Activated T-cell treated with anti-CD3 and anti-CD28 coated beads, Interleukin-2, amount 50 U/mL, for 48 hours (primary cell): ENCODE data around the gene TAB3.
A peak's percentile ranks its signal among the peaks of the same experiment; 100 is the strongest.

Source experiments
- DNase-seq, 2 experiments: peaks; one replicate each; pipeline ENCODE4 v3.0.0-alpha.2; 2020

The TAB3 gene

DNA sequence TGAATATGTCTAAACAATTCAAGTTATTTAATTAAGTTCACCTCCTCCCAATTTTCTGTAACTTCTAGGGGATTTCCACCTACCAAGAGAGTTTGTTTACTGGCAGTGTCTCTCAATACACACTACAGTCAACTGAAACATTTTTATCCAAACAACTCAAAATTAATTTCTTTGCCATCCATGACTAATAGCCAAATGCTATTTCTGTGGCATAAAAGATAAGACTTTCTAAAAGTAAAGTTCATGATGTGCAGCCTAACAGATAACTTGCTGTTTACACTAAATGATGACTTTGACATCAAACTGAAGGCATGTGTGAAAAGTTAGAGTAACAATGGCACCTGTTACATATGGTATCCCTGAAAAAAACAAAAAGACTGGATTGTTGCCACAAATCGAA lies 7.3 kb downstream of the TAB3 start:
- DNase-seq: no peak

DNA sequence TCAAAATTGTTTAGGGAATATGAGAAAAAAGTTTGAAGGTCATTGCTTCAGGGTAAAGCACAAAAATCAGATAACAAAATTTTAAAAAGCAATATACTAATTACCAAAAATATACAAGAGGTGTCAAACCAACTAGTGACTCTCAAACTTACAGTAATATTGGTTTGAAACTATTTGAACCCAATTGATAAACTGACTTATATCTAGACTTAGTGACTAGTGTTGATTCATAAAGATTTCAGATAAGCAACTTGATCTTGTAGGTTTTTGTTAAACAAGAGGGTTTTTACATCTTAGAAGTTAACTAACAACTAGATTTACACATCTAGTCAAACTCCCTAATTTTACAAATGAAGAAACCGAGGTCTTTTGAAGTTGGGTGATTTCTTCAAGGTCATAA lies 7.7 kb downstream of the TAB3 start:
- DNase-seq: no peak

DNA sequence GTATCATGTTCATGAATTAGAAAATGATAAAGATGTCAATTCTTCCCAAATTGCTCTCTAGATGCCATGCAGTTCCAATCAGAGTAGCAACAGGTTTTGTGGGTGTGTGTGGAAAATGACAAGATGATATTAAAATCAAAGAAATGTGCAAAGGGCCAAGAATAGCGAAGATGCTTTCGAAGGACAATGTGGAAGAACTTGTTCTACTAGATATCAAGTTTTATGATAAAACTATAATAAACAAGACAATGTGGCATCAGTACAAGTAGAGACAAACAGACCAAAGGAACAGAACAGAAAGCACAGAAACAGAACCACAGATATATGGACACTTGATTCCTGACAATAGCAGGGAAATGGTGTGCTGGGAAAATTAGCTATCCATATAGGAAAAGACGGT lies 9.0 kb downstream of the TAB3 start:
- DNase-seq: no peak

DNA sequence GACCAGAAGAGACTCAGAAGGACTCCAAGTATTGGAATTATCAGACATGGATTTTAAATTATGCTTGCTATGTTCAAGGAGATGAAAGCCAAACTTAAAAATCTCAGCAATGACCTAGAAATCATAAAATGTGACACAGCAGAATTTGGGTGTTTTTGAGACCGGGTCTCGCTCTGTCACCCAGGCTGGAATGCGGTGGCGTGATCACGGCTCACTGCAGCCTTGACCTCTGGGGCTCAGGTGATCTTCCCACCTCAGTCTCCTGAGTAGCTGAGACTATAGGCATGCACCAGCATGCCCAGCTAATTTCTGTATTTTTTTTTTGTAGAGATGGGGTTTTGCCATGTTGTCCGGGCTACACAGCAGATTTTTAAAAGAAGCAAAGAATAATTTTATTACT lies 12.7 kb downstream of the TAB3 start:
- DNase-seq: no peak

DNA sequence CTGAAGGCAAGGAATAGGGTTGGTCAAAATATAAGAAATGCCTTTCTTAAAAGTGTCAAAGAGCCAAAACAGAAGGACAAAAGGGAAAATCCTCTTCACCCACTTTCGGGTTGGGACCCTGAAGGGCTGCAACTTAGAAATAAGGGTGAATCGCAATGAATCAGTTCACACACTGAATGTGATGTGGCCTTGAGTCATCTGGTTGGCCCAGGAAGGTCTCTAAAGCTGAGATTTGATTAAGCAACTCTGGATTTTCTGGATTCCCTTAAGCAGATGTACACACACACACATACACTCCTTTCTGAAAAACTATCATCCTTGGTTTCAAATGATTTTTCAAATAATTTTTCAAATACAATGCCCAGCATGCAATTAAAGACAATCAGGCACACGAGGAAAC lies 13.1 kb downstream of the TAB3 start:
- DNase-seq: peak in 1 of 2 experiments; percentile 23

DNA sequence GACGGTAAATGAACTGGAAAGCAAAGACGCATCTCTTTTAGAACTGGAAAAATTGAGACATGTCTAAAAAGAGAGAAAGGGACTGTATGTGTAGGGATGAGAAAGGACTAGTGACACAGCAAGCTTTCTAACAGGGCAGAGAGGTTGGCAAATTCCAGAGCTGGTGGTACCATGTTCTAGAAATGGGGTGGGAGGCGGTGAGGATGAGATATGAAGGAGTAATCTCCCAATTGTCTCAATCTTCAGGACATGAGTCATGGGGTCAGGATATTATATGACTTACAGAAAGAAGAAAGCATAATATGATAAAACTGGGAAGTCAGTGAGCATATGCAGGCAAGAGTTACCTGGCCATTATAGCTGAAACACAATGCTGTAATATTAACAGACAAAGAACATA lies 14.2 kb downstream of the TAB3 start:
- DNase-seq: no peak

DNA sequence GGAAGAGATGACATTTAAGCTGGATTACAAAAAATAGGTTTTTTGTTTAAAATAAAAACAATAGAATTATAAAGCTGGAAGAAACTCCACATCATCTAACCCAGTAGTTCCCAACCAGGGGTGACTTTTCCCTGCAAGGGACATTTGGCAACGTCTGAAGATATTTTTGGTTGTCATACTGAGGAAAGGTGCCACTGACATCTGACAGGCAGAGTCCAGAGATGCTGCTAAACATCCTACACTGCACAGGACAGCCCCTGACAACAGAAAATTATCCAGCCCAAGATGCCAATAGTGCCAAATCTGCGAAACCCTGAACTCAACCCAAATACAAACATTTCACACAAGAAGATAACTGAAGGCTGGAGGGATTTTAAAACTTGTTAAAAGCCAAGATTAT lies 18.5 kb downstream of the TAB3 start:
- DNase-seq: no peak

DNA sequence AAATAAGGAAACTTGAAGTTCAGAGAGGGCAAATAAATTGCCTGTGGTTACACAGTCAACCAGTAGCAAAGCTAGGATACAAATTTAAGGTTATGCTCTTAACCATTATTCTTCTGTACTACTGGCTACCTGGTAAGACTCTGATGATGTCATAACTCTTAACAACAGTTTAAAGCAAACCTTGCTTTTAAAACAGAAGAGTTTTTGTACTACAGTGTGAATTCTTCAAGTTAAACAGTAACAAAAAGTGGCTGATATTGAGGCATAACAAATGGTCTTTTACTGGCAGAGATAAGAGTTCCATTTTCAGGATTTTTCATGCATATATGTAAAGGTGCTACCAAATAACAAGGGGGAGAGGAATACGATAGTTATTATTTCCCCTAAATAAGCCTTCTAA lies 23.4 kb downstream of the TAB3 start:
- no peak for DNase-seq

DNA sequence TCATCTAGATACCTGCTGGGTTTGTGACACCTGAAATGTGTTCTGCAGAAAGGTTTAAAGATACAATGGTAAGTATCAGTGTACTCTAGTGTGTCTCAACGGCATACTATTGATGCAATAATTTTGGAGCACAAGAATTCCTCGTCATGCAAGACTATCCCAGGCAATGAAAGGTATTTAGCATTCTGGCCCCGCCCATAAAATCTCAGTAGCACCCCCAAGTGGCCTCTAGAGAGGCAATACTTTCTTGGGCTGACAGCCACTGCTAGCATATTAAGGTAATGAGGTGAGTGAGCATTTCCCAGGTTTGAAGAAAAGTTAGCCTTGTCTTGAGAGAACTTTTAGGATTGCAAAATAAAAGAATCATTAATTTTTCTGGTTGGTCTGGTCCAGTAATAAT lies 24.0 kb downstream of the TAB3 start:
- DNase-seq: peak in 1 of 2 experiments; percentile 22

DNA sequence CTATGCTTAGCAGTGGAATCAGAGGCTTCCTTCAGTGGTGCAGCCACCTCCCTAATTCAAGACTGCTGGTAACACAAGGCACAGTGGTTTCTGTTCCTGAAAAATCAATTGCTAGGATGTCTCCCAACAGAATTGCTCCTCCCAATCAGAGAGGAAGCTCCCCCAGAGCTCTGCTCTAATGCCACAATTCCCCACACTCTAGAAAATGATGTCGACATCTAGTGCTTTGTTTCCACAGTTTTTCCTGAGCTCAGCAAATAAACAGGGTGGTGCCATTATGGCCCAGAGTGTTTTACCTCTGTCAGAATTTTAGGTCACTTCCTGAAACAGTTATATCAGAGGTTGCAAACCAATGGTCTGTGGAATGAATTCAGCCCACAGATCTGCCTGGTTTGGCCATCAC lies 24.7 kb downstream of the TAB3 start:
- no peak for DNase-seq

DNA sequence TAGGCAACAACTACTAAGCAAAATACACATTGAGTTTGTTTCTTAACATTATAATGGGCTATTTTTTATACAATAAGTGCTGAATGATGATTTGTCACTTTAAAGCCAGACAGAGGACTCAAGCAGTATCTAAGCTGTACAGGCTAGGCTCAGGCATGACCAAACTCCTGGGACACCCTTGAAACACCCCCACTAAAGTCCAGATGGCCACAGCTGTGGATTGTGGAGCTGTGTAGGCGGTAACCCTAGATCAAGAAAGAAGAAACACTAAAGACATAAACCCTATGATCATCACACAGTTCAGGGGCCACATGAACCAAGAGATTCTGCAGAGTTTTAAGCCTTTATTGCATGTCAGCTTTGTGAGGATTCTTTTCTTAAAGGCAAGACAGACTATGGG lies 25.1 kb downstream of the TAB3 start:
- no peak for DNase-seq

DNA sequence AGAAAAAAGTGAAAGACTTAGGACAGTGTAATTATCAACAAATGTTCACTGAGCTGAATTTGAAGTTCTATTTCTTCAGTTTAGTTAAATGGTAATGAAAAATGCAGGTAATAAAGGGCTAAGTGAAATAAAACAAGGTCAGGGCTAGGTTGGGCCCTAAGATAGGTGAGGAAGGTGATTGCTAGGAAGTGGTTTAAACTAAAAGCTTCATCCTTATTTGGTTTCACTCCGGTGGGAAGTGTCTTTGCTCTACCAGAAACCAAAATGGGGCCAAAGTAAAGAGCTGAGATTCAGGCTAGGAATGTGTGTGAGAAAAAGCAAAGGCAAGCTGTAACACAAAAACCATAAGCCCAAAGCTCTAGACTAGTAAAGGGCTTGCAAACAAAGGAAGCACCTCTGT lies 31.0 kb downstream of the TAB3 start:
- DNase-seq: no peak

DNA sequence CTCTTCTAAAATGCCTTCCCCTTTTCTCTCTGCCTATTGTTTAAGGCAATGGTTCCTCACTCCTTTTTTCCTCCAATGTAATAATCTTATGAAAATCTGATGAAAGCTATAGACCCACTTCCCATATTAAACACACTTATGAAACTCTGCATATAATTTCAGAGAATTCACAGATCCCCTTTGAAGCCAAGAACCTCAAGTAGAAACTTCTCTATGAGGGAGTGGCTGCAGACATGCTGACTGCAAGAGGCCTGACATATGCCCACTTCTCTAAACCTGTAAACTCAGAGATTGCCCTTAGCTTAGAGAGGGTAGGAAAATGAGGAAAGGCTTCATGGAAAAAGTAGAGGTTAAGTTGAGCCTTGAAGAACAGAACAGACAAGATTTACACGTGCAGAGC lies 37.6 kb downstream of the TAB3 start:
- no peak for DNase-seq

DNA sequence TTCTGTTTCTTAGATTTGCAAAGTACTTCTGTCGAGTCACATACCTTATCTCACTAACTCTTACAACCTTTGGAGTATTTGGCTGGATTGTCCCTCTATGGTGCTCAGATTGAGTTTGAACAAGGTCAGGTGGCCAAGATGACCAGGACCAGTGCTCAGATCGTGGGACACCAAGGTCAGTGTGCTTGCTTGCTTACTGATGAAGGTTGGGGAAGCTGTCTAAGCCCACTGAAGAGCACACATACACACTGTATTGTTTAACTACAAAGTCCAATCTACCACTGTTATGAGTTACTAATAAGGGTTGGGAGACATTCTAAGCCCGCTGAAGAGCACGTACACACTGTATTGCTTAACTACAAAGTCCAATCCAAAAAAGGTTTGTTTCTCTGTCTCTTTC lies 53.7 kb downstream of the TAB3 start:
- no peak for DNase-seq

DNA sequence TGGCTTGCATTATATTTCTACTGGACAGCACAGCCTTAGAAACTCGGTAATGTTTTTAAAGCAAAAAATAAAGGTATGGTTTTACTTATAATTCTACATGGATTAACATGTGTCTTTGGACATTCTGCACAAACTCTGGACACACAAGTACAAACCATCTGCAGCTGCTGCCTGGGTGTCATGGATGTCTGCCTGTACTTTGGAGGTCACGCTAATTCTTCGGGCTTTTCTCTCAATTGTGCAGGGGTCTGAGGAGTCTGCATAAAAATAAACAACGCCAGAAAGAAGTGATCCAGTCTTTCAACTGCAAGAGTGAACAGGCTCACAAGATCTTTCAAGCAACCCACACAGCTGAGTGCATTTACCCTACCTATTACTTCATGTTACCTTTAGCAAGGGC lies 55.2 kb downstream of the TAB3 start:
- no peak for DNase-seq

DNA sequence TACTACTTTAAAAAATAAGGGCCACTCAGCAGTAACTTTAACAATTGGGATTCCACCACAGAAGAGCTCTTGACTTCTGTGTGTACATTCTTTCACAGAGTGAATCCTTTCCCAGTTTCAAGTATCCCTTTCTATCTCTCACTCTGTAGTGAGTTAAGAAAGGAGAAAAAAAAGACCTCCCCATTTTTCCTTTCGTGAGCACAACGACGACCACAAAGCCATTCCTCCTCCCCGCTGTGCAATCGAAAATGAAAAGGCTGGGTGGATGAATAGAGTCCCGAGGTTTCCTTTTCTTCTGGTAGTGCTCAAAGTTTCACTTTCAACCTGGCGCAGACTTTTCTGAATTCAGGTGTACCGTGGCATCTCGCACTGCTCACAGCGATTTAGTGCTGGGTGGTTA lies 58.0 kb downstream of the TAB3 start:
- peak; percentile 46 to 53 for DNase-seq

DNA sequence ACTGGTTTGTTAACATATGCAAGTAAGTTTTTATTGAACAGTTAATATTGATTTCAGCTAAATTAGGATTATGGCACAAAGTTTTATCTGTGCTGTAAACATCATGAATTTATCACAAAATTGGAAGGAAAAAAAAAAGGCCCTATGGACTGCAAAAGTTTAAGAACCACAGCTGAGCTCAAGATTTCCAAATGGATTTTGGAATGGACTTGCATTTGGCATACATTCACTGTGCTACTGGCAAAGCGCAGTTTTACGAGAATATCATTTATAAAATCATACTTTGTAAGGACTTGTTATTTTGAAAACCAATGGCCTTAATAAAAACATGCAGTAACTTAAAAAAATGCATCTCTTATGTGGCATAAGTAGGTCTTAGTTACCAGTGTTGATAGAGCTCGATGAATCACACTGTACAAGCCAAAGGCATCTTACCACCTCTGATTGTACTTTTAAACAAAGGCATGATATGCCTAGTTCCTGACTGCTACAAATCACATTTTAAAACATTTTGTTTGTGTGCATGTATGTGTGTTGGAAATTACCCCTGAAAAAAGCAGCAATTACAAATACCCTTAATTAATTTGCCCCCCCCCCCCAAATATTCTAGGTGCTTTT lies 58.6 kb downstream of the TAB3 start:
- no peak for DNase-seq

DNA sequence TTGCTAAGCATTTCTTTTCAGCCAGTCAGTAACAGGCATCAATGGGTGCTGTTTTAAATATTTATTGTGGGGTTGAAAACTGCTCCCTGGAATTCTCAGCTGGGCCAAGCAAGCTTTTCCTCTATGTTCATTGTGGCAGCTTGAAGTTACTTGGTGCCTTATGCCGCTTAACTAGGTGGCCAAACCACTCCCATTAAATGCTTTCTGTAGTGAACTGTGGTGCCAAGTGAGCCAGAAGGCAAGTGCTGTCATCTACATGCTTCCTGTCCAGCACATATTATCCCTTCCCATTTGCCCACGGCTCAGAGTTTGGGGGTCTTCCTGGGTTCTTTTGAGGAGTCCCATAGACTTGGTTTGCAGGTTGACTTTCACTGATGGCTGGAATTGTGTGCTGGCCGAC lies 64.8 kb downstream of the TAB3 start:
- DNase-seq: no peak

DNA sequence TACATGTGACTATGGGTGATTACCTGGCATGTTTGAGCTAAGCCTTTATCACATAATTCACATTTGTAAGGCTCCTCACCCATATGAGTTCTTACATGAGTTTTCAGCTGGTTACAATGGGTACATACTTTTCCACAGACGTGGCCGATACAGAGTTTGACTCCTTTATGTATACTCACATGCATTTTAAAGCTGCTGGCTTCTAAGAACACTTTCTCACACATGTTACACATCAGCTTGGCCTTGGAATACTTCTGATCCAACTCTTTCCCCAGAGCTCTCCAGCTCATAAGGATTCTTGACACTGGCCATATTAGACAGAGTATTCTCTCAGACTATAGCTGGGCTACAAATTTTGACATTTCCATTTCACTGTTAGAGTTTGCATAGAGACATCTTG lies 66.3 kb downstream of the TAB3 start:
- DNase-seq: no peak

DNA sequence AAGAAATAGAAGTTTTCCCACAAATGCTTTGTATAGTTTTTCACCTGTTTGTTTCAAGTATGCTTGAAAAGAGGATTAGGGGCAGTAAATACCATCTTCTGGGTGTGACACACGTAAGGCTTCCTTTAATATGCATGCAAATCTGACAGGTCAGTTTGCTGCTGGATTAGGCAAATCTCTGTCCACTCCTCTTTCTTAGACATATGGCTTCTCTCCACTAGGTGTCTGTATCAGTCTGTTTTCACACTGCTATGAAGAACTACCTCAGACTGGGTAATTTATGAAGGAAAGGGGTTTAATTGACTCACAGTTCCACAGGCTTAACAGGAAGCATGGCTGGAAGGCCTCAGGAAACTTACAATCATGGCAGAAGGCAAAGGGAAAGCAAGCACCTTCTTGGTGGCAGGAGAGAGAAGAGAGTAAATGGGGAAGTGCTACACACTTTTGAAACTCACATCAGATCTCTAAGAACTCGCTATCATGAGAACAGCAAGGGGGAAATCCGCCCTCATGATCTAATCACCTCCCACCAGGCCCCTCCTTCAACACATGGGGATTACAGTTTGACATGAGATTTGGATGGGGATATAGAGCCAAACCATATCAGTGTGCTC lies 66.9 kb downstream of the TAB3 start:
- DNase-seq: no peak

DNA sequence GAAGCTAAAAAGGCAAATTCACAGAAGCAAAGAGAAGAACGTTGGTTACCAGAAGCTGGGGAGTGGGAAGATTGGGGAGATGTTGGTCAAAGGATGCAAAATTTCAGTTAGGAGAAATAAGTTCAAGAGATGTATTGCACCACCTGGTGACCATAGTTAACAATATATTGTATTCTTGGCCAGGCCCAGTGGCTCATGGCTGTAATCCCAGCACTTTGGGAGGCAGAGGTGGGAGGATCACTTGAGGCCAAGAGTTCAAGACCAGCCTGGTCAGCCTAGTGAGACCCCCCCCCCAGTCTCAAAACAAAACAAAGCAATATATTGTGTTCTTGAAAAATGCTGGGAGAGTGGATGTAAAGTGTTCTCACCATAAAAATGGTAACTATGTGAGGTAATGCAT lies 67.9 kb downstream of the TAB3 start:
- DNase-seq: no peak

DNA sequence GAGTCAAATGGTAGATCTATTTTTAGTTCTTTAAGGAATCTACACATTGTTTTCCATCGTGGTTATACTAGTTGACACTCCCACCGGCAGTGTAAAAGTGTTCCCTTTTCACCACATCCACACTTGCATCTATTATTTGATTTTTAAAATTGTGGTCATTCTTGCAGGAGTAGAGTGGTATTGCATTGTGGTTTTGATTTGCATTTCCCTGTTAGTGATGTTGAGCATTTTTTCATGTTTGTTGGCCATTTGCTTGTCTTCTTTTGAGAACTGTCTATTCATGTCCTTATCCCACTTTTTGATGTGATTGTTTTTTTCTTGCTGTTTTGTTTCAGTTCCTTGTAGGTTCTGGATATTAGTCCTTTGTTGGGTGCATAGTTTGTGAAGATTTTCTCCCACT lies 70.0 kb downstream of the TAB3 start:
- DNase-seq: no peak

DNA sequence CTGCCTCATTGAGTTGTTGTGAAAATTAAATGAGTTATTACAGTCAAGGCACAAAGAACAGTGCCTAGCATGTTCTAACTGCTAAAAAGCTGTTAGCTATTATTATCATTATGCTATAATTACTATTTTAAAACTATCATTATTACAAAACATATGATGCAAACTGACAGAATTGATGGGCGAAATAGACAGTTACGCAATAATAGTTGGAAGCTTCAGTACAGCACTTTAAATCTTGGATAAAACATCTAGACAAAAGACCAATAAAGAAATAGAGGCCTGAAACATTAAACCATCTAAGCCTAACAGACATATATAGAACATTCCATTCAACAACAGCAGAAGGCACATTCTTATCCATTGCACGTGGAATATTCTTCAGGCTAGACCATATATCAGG lies 73.0 kb downstream of the TAB3 start:
- no peak for DNase-seq

DNA sequence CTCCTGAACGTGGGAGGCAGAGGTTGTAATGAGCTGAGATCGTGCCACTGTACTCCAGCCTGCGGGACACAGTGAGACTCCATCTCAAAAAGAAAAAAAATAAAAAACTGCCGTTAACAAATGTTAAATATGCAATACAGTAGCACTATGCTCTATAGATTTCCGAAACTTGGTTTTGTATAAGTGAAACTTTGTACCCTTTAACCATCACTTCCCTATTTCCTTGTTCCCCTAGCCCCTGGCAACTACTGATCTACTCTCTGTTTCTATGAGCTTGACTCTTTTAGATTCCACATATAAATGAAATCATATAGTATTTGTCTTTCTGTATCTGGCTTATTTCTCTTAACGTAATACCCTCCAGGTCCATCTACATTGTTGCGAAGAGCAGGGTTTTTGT lies 74.1 kb downstream of the TAB3 start:
- no peak for DNase-seq

DNA sequence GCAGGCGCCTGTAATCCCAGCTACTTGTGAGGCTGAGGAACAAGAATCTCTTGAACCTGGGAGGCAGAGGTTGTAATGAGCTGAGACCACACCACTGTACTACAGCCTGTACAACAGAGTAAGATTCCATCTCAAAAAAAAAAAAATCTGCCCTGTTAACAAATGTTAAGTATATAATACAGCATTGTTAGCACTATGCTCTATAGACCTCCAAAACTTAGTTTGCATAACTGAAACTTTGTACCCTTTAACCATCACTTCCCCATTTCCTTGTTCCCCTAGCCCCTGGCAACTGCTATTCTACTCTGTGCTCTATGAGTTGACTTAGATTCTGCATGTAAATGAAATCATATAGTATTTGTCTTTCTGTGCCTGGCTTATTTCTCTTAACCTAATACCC lies 76.7 kb downstream of the TAB3 start:
- no peak for DNase-seq
